ENCODE data around the gene PTP4A2. TPM values are rescaled to one million over a fixed set of nuclear protein-coding genes. Genes with fewer than 3 reads are reported as not detected.
A peak's percentile ranks its signal among the peaks of the same experiment; 100 is the strongest.

Gene PTP4A2
- total and polyA plus RNA-seq, 2 donors (not counting 3 experiments of a cell fraction or from before 2014, with no cell fraction given): 74.1 to 184 TPM

GRCh38 chr1:31977385-31978131 is 39.4 kb upstream of the PTP4A2 start:
- POLR2A ChIA-PET: no interaction called here
- intact Hi-C loops (cut with micrococcal nuclease): loop anchor here (1.0 kb wide), 1 partner anchor 86 kb away; no protein-coding TSS in a partner anchor
- FAIRE-seq: no peak

DNA sequence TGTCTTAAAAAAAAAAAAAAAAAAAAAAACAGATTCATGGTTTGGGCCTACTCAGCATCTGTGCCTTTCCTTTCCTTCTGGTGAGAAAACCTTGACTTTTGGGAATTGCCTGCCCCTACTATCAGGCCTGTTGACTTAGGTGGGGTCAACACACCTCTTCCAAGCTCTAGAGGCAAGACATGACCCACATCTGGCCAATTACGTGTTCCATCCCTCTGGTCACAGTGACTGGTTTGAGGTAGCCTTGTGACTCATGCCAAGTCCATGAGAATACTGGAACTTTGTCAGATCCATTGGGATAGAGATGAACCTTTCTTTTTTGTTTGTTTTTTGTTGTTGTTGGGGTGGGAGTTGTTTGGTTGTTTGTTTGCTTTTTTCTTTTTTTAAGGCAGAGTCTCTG is 38.2 kb upstream of the PTP4A2 start:
- no peak for TF ChIP-seq POLR2A (IDR thresholded peaks at IDR 0.05; ENCODE audit: low read depth, low read length)
- TF ChIP-seq FOS (IDR thresholded peaks at IDR 0.05; ENCODE audit: borderline replicate concordance, insufficient read depth, low read length): no peak
- TF ChIP-seq JUN (IDR thresholded peaks at IDR 0.05; ENCODE audit: borderline replicate concordance, insufficient read depth, insufficient read length, low read depth): no peak
- TF ChIP-seq, protein P1, sequence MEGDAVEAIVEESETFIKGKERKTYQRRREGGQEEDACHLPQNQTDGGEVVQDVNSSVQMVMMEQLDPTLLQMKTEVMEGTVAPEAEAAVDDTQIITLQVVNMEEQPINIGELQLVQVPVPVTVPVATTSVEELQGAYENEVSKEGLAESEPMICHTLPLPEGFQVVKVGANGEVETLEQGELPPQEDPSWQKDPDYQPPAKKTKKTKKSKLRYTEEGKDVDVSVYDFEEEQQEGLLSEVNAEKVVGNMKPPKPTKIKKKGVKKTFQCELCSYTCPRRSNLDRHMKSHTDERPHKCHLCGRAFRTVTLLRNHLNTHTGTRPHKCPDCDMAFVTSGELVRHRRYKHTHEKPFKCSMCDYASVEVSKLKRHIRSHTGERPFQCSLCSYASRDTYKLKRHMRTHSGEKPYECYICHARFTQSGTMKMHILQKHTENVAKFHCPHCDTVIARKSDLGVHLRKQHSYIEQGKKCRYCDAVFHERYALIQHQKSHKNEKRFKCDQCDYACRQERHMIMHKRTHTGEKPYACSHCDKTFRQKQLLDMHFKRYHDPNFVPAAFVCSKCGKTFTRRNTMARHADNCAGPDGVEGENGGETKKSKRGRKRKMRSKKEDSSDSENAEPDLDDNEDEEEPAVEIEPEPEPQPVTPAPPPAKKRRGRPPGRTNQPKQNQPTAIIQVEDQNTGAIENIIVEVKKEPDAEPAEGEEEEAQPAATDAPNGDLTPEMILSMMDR (IDR thresholded peaks at IDR 0.05; ENCODE audit: extremely low read depth in 1 of 2, insufficient read depth in 1 of 2, low read depth in 1 of 2, low read length in 2 of 2): no peak
- no peak for TF ChIP-seq MYC (IDR thresholded peaks at IDR 0.05; ENCODE audit: low read depth, low read length)
- TF ChIP-seq EZH2 (IDR thresholded peaks at IDR 0.05; ENCODE audit: borderline replicate concordance, low read depth, low read length, severe bottlenecking): no peak
- TF ChIP-seq MAX (IDR thresholded peaks at IDR 0.05; ENCODE audit: insufficient read depth, insufficient read length): no peak
- no peak for TF ChIP-seq POLR2AphosphoS5 (IDR thresholded peaks at IDR 0.05; ENCODE audit: insufficient read depth, low read depth, low read length)
- TF ChIP-seq GATA2 (IDR thresholded peaks at IDR 0.05; ENCODE audit: insufficient read depth, insufficient read length, low read depth, low read length): no peak
- POLR2A ChIA-PET: no interaction called here
- H3K4me2 ChIP-seq (ENCODE audit: insufficient read depth, low read length): no peak overlapping the region
- no peak overlapping the region for H3K9ac ChIP-seq (replicated peaks; ENCODE audit: extremely low read depth, insufficient read depth, low read length)
- intact Hi-C loops (cut with micrococcal nuclease): no loop called here
- CTCF ChIA-PET: interaction anchor here (0.7 to 3.1 kb wide), 6 partner anchors 9 to 147 kb away, joined by 3 to 27 read pairs (median 4); no protein-coding TSS in a partner anchor
- H3K9me1 ChIP-seq (replicated peaks; ENCODE audit: control insufficient read depth, extremely low read depth, insufficient read depth, low read length): no peaks in the 10 kb centered on the region
- H4K20me1 ChIP-seq (replicated peaks; ENCODE audit: control insufficient read depth, extremely low read depth, insufficient read depth, low read length): no peaks in the 10 kb centered on the region
- FAIRE-seq (no peak), DNase-seq (ENCODE audit: low read depth, low spot score) (no peak)
- no peak overlapping the region for H3K27ac ChIP-seq (ENCODE audit: insufficient read depth, low read depth, low read length)
- H3K36me3 ChIP-seq (ENCODE audit: control insufficient read depth in 2 of 2, extremely low read depth in 1 of 2, insufficient read depth in 2 of 2, low read length in 2 of 2): no peaks in the 10 kb centered on the region
- H3K4me1 ChIP-seq (ENCODE audit: control insufficient read depth, extremely low read depth, insufficient read depth, low read length): no peaks in the 10 kb centered on the region
- no peaks in the 10 kb centered on the region for H3K27me3 ChIP-seq (ENCODE audit: control insufficient read depth in 2 of 2, insufficient read depth in 2 of 2, low read length in 2 of 2)
- no peak overlapping the region for H3K4me3 ChIP-seq (replicated peaks in 1 of 3; ENCODE audit: insufficient read depth in 1 of 3, low read depth in 1 of 3, low read length in 3 of 3)
- no peak overlapping the region for H2AFZ ChIP-seq (ENCODE audit: low read depth, low read length)
- H3K9me3 ChIP-seq (replicated peaks; ENCODE audit: control insufficient read depth, insufficient read depth, low read length): no peaks in the 10 kb centered on the region
- H3K79me2 ChIP-seq (ENCODE audit: control insufficient read depth, insufficient read depth, low read length): no peaks in the 10 kb centered on the region
- dilution Hi-C loops (cut with MboI; ENCODE audit: extremely low pct_ligation_motif_present, low sequenced_read_pairs): no loop called here
- BruUV-seq (replicated peaks): no TSS peak

More at GRCh38 chr1:31977385-31978131, 39.4 kb upstream of the PTP4A2 start:
- Histone ChIP-seq H2AFZ (ENCODE audit: low read depth, low read length) (peak overlapping the region; percentile 20), H3K4me3 (replicated peaks in 1 of 3; ENCODE audit: insufficient read depth in 1 of 3, low read depth in 1 of 3, low read length in 3 of 3) (no peak overlapping the region), H3K9me3 (replicated peaks; ENCODE audit: control insufficient read depth, insufficient read depth, low read length) (no peaks in the 10 kb centered on the region), H3K9me1 (replicated peaks; ENCODE audit: control insufficient read depth, extremely low read depth, insufficient read depth, low read length) (no peaks in the 10 kb centered on the region), H3K79me2 (ENCODE audit: control insufficient read depth, insufficient read depth, low read length) (no peaks in the 10 kb centered on the region), H3K36me3 (ENCODE audit: control insufficient read depth in 2 of 2, extremely low read depth in 1 of 2, insufficient read depth in 2 of 2, low read length in 2 of 2) (no peaks in the 10 kb centered on the region), H3K27ac (ENCODE audit: insufficient read depth, low read depth, low read length) (no peak overlapping the region), H3K9ac (replicated peaks; ENCODE audit: extremely low read depth, insufficient read depth, low read length) (no peak overlapping the region), H3K4me2 (ENCODE audit: insufficient read depth, low read length) (no peak overlapping the region), H4K20me1 (replicated peaks; ENCODE audit: control insufficient read depth, extremely low read depth, insufficient read depth, low read length) (no peaks in the 10 kb centered on the region), H3K27me3 (ENCODE audit: control insufficient read depth in 2 of 2, insufficient read depth in 2 of 2, low read length in 2 of 2) (no peaks in the 10 kb centered on the region), H3K4me1 (ENCODE audit: control insufficient read depth, extremely low read depth, insufficient read depth, low read length) (peaks cover 4% of the 10 kb centered on the region)
- BruUV-seq (replicated peaks): no TSS peak
- CTCF ChIA-PET: interaction anchor here (0.6 to 3.1 kb wide), 15 partner anchors 9 to 148 kb away, joined by 3 to 27 read pairs (median 4); no protein-coding TSS in a partner anchor
- TF ChIP-seq FOS (IDR thresholded peaks at IDR 0.05; ENCODE audit: borderline replicate concordance, insufficient read depth, low read length): no peak
- TF ChIP-seq, protein P1 (IDR thresholded peaks at IDR 0.05; ENCODE audit: extremely low read depth in 1 of 2, insufficient read depth in 1 of 2, low read depth in 1 of 2, low read length in 2 of 2): peak; percentile 14 to 48
- dilution Hi-C loops (cut with MboI; ENCODE audit: extremely low pct_ligation_motif_present, low sequenced_read_pairs): no loop called here
- peak; percentile 44 for DNase-seq (ENCODE audit: low read depth, low spot score)
